Measurements from ENCODE around the gene CCDC77. TPM values are rescaled to one million over a fixed set of nuclear protein-coding genes. Genes with fewer than 3 reads are reported as not detected.
"Not testable (repeated sequence)": the region's sequence is repeated elsewhere in the genome, so short reads cannot be mapped to it uniquely, and the experiment has no call there.

Gene CCDC77
- total and polyA plus RNA-seq, 2 donors (not counting 1 experiment from before 2014, with no cell fraction given) = 6.8 to 8.8 TPM

- no peak for TF ChIP-seq EZH2 (IDR thresholded peaks at IDR 0.05; ENCODE audit: low read length, missing control alignments)
- TF ChIP-seq, protein P1, sequence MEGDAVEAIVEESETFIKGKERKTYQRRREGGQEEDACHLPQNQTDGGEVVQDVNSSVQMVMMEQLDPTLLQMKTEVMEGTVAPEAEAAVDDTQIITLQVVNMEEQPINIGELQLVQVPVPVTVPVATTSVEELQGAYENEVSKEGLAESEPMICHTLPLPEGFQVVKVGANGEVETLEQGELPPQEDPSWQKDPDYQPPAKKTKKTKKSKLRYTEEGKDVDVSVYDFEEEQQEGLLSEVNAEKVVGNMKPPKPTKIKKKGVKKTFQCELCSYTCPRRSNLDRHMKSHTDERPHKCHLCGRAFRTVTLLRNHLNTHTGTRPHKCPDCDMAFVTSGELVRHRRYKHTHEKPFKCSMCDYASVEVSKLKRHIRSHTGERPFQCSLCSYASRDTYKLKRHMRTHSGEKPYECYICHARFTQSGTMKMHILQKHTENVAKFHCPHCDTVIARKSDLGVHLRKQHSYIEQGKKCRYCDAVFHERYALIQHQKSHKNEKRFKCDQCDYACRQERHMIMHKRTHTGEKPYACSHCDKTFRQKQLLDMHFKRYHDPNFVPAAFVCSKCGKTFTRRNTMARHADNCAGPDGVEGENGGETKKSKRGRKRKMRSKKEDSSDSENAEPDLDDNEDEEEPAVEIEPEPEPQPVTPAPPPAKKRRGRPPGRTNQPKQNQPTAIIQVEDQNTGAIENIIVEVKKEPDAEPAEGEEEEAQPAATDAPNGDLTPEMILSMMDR (conservative IDR thresholded peaks at IDR 0.05 in 1 of 2, IDR thresholded peaks at IDR 0.05 in 1 of 2; ENCODE audit: low read depth in 1 of 2, low read length in 2 of 2) = no peak
- no peak overlapping the region for H3K4me3 ChIP-seq (replicated peaks in 1 of 4; ENCODE audit: control extremely low read depth in 1 of 4, insufficient read depth in 1 of 4, low read depth in 3 of 4, low read length in 4 of 4)
- H2AFZ ChIP-seq (ENCODE audit: low read length) = no peak overlapping the region
These were observed 34.6 kb upstream of the CCDC77 start for GRCh38 chr12:366820-367219.

GRCh38 chr12:367972-368371, 33.5 kb upstream of the CCDC77 start:
- Histone ChIP-seq H2AFZ (ENCODE audit: low read length) (no peak overlapping the region), H3K79me2 (ENCODE audit: control insufficient read depth, insufficient read depth, low read length) (no peaks in the 10 kb centered on the region), H3K27ac (ENCODE audit: insufficient read depth, low read length) (no peak overlapping the region), H3K4me1 (ENCODE audit: control insufficient read depth, extremely low read depth, insufficient read depth, low read length) (no peaks in the 10 kb centered on the region), H4K20me1 (ENCODE audit: control insufficient read depth, extremely low read depth, insufficient read depth, low read length) (no peaks in the 10 kb centered on the region), H3K4me2 (ENCODE audit: extremely low read depth, insufficient read depth, low read length) (no peak overlapping the region), H3K9ac (ENCODE audit: insufficient read depth, low read length) (no peak overlapping the region), H3K4me3 (replicated peaks in 1 of 4; ENCODE audit: control extremely low read depth in 1 of 4, insufficient read depth in 1 of 4, low read depth in 3 of 4, low read length in 4 of 4) (no peak overlapping the region), H3K36me3 (ENCODE audit: control insufficient read depth, insufficient read depth, low read length) (peaks cover 8% of the 10 kb centered on the region), H3K27me3 (ENCODE audit: control insufficient read depth, insufficient read depth, low read length) (no peaks in the 10 kb centered on the region), H3K9me3 (ENCODE audit: control insufficient read depth, insufficient read depth, low read depth, low read length) (no peaks in the 10 kb centered on the region)
- TF ChIP-seq, protein P1 (conservative IDR thresholded peaks at IDR 0.05 in 1 of 2, IDR thresholded peaks at IDR 0.05 in 1 of 2; ENCODE audit: low read depth in 1 of 2, low read length in 2 of 2) = no peak
- no peak for TF ChIP-seq EZH2 (IDR thresholded peaks at IDR 0.05; ENCODE audit: low read length, missing control alignments)
- no peak for DNase-seq (ENCODE audit: low read depth in 2 of 2)

More at GRCh38 chr12:366820-367219, 34.6 kb upstream of the CCDC77 start:
- no peak for DNase-seq (ENCODE audit: low read depth in 2 of 2)
- no peaks in the 10 kb centered on the region for H3K27me3 ChIP-seq (ENCODE audit: control insufficient read depth, insufficient read depth, low read length)
- H3K79me2 ChIP-seq (ENCODE audit: control insufficient read depth, insufficient read depth, low read length) = no peaks in the 10 kb centered on the region
- H3K9ac ChIP-seq (ENCODE audit: insufficient read depth, low read length) = no peak overlapping the region
- no peaks in the 10 kb centered on the region for H3K9me3 ChIP-seq (ENCODE audit: control insufficient read depth, insufficient read depth, low read depth, low read length)
- no peak overlapping the region for H3K27ac ChIP-seq (ENCODE audit: insufficient read depth, low read length)
- H4K20me1 ChIP-seq (ENCODE audit: control insufficient read depth, extremely low read depth, insufficient read depth, low read length) = no peaks in the 10 kb centered on the region
- no peaks in the 10 kb centered on the region for H3K4me1 ChIP-seq (ENCODE audit: control insufficient read depth, extremely low read depth, insufficient read depth, low read length)
- H3K4me2 ChIP-seq (ENCODE audit: extremely low read depth, insufficient read depth, low read length) = no peak overlapping the region
- peaks cover 12% of the 10 kb centered on the region for H3K36me3 ChIP-seq (ENCODE audit: control insufficient read depth, insufficient read depth, low read length)

DNA sequence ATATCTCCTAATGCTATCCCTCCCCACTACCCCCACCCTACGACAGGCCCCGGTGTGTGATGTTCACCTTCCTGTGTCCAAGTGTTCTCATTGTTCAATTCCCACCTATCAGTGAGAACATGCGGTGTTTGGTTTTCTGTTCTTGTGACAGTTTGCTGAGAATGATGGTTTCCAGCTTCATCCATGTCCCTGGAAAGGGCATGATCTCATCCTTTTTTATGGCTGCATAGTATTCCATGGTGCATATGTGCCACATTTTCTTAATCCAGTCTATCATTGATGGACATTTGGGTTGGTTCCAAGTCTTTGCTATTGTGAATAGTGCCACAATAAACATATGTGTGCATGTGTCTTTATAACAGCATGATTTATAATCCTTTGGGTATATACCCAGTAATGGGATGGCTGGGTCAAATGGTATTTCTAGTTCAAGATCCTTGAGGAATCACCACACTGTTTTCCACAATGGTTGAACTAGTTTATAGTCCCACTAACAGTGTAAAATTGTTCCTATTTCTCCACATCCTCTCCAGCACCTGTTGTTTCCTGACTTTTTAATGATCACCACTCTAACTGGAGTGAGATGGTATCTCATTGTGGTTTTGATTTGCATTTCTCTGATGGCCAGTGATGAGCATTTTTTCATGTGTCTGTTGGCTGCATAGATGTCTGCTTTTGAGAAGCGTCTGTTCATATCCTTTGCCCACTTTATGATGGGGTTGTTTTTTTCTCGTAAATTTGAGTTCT, 30.5 kb upstream of the CCDC77 start:
- not testable (repeated sequence) for H3K9me3 ChIP-seq (ENCODE audit: control insufficient read depth, insufficient read depth, low read depth, low read length); H3K4me2 ChIP-seq (ENCODE audit: extremely low read depth, insufficient read depth, low read length); H3K27ac ChIP-seq (ENCODE audit: insufficient read depth, low read length); H3K27me3 ChIP-seq (ENCODE audit: control insufficient read depth, insufficient read depth, low read length); H2AFZ ChIP-seq (ENCODE audit: low read length); H3K4me3 ChIP-seq (replicated peaks in 1 of 4; ENCODE audit: control extremely low read depth in 1 of 4, insufficient read depth in 1 of 4, low read depth in 3 of 4, low read length in 4 of 4); H4K20me1 ChIP-seq (ENCODE audit: control insufficient read depth, extremely low read depth, insufficient read depth, low read length); H3K36me3 ChIP-seq (ENCODE audit: control insufficient read depth, insufficient read depth, low read length); H3K4me1 ChIP-seq (ENCODE audit: control insufficient read depth, extremely low read depth, insufficient read depth, low read length); H3K79me2 ChIP-seq (ENCODE audit: control insufficient read depth, insufficient read depth, low read length); DNase-seq (ENCODE audit: low read depth in 2 of 2); H3K9ac ChIP-seq (ENCODE audit: insufficient read depth, low read length)

All from fibroblast of lung (primary cell).